Activated CD4-positive, CD25-positive, alpha-beta regulatory T cell (primary cell): Measurements from ENCODE around the gene NBEAL2.
"Not testable (repeated sequence)": the region's sequence is repeated elsewhere in the genome, so short reads cannot be mapped to it uniquely, and the experiment has no call there.

Experiments
- DNase-seq, 4 experiments: peaks; one replicate each; lab custom pipeline; 2025; lab: John Stamatoyannopoulos, UW

The NBEAL2 gene

DNA sequence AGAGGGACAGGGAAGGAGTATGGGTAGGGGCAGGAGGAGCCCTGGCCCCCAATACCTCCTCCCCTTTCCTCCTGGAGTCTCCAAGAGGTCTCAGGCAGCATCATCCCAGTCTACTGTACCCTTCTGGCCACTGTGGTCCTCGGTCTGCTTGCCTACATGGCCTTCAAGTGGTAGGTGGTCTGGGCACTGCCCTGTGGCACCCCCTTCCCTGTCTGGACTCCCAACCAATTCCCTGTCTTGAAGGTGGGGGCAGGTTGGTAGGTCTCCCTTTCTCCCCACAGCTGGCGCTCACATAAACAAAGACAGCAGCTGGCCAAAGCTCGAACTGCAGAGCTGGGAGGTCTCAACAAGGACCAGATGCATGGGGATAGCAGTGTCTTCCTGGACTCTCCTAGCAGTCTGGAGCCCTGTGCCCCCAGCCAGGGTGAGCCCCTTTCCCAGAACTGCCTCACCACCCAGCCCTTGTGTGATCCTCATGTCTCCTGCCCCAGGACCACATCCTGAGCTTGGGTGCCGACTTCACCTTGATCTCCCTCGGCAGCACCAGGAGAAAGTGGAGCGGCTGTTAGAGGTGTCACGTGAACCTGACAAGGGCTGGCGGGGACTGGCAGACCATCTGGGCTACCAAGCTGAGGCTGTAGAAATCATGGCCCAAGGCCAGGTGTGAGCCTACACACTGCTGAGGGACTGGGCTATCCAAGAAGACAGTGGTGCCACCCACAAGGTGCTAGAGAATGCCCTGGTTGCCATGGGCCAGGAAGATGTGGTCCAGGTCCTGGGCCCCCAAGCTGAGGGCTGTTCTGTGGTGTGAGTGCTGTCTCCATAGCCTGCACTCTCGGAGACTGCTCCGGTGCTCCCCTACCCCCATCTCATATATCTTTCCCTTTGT is 33.1 kb downstream of the NBEAL2 start:
- DNase-seq: no peak

GRCh38 chr3:47013231-47013630 is 33.8 kb downstream of the NBEAL2 start:
- DNase-seq: no peak

GRCh38 chr3:47014036-47014435 is 34.6 kb downstream of the NBEAL2 start:
- DNase-seq: no peak

DNA sequence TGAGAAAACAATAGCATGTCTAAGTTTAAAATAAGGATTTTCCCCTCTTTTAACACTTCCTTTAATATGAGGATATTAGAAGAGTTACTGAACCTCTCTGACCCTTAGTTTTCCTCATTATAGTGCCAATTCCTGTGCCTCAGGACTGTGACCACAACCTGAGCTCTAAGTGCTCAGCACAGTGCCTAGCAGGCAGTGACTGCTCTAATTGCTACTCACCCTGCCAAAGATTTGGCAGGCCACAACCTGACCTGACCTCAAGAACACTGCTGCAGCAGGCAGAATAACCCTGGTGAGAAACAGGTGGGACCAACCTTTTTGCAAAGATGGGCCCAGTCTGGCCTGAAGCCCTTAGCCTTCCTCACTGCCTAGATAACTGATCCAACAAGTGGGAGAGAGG is 35.7 kb downstream of the NBEAL2 start:
- DNase-seq: no peak

DNA sequence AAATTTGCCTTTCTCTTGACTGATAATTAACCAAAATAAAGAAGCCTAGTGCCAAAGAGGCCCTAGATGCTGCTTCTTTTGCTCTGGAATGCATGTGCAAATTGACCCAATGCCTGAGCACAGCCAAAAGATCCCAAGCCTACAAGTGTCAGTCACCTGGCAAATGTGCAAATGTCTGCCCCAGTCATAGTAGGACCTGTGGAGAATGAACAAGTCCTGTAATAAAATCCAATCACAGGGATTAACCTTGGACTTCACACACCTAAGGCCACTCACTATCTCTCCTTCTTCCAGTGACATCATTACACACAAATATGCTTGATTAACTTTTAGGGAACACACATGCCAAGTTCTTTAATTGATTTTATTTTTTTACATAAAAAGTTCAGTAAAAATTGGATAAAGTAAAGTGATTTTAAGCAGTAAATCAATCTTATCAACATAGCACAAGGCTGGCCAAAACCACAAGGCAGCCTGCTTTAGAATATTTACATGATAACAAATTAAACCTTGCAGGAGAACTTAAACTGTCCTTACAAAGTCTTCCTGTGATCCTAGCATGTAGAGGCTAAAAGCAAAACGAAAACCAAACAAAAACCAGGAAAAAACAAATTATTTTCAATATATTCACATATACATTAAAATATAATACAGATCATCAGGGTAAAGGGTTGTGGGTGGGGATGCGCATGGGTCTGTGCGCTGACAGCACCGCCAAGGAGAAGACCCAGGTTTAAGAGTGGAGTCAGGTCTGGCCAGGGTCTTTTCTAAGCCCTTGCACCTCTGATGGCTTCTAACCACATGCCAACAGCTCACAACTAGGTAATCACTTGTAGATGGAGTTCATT is 36.8 kb downstream of the NBEAL2 start:
- DNase-seq: no peak

- DNase-seq: no peak
Measured at GRCh38 chr3:47016934-47017435, 37.5 kb downstream of the NBEAL2 start.

GRCh38 chr3:47017504-47018268 is 38.2 kb downstream of the NBEAL2 start:
- no peak for DNase-seq

DNA sequence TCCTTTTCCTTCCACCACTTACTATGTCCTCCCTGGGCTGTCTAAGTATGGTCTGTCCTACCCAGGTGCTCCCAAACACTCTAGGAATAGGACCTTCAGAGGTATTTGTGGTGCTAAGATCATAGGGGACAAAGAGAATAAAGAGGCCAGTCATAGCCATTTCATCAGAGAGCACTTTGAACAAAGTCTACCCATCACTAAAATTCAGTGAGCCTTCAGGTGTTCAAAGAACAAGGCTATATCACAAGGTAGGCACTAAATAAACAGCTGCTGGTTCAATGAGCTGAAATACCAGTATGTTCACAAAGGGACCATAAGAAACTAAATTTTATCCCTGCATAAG is 38.8 kb downstream of the NBEAL2 start:
- no peak for DNase-seq

DNA sequence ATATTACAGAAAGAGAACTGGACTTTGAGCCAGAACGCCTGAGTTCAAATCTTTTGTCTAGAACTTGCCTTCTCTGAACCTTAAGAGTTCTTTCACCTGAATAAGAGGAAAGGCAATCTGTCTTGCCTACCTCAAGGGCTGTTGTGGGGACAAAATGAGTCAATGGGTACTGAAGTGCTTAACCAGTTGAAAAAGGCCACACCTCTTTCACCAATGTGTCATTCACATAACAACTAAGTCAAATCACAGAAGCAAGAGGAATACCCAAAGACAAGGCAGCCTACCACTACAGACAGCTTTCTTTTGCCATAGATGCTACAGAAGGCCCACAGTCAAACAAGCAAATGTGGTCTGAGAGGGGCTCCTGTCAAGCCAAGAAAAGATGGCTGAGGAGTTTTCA is 39.7 kb downstream of the NBEAL2 start:
- DNase-seq: no peak

- no peak for DNase-seq
Measured at GRCh38 chr3:47020311-47020710, 40.8 kb downstream of the NBEAL2 start.

- no peak for DNase-seq
Measured at GRCh38 chr3:47022641-47023071, 43.2 kb downstream of the NBEAL2 start.

DNA sequence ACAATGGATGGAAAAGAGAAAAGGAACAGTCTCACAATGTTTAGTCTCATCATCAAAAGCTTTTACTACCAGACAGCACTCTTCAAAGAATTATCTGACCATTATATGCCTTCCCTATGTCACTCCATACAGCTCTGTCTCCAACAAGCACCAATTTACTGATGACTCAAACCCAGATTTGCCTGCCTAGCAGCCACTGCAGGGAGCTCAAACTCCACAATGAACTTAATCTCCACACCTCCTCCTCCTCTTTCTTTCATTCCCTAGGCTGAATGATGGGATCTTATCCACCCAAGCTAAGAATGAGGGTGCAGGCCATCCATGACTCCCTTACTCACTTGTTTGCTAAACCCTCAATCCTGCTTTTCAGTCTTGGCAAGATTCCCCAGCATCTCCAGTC is 45.5 kb downstream of the NBEAL2 start:
- no peak for DNase-seq

GRCh38 chr3:47026432-47026831 is 47.0 kb downstream of the NBEAL2 start:
- DNase-seq: not testable (repeated sequence)

GRCh38 chr3:47028146-47028545 is 48.7 kb downstream of the NBEAL2 start:
- DNase-seq: no peak

DNA sequence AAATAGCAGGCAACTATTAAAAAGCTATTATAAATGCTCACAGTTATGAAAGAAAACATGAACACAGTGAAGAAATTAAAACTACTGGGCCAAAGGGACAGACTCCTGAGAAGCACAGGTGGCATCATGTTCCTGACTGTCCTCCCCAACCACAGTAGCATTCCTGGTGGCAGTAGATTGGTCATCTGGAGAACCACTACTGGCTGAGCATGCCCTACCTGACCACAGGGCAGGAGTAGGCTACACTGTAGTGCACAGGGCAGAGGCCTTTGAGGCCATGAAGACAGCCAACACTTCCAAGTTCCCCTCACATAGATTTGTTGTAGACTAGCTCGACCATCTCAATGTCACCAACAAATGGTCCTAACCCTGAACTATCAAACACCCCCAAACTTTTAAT is 49.2 kb downstream of the NBEAL2 start:
- no peak for DNase-seq

- DNase-seq: not testable (repeated sequence)
Measured at GRCh38 chr3:47031041-47031440, 51.6 kb downstream of the NBEAL2 start.

- DNase-seq: no peak
Measured at GRCh38 chr3:47034868-47035489, 55.5 kb downstream of the NBEAL2 start.

GRCh38 chr3:47035645-47036044 is 56.2 kb downstream of the NBEAL2 start:
- no peak for DNase-seq

DNA sequence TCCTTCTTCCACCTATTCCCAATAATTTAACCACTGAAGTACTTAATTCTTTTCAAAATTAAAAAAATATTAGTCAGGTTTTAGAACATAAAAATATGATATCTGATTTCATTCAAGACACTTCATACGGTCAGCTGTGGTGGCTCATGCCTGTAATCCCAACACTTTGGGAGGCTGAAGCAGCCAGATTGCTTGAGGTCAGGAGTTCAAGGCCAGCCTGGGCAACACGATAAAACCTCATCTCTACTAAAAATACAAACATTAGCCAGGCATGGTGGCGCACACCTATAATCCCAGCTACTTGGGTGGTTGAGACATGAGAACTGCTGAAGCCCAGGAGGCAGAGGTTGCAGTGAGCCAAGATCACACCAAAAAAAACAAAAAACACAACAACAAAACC is 56.7 kb downstream of the NBEAL2 start:
- DNase-seq: no peak

DNA sequence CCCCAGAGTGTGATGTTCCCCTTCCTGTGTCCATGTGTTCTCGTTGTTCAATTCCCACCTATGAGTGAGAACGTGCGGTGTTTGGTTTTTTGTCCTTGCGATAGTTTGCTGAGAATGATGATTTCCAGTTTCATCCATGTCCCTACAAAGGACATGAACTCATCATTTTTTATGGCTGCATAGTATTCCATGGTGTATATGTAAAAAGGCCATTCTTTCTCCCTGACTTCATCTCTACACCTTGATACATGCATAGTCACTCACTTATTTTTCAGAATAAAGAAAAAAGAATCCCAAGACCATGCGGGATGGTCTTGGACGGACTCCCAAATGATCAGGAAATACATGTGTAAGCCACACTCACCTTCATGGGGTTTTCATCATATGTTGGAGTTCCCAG is 57.8 kb downstream of the NBEAL2 start:
- not testable (repeated sequence) for DNase-seq

GRCh38 chr3:47041114-47041513 is 61.6 kb downstream of the NBEAL2 start:
- no peak for DNase-seq
